Mucosa of gallbladder (tissue), 1 donor: ENCODE results near the gene TMEM116. TPM values are rescaled to one million over a fixed set of nuclear protein-coding genes. Genes with fewer than 3 reads are reported as not detected.

Experiments used
- DNase-seq: peaks from one replicate; pipeline ENCODE4 v3.0.0-alpha.2; 2020; ENCODE audit warnings: low spot score
- total RNA-seq: library from RNA; stranded (reverse); gene quantifications from one replicate; pipeline ENCODE4 v1.2.1, GENCODE V29; 2021
- donor health status: DM: no; HTN: no; CAD: no.

TMEM116 gene
- total RNA-seq, 1 donor from 2014 or later = 18.3 TPM

DNA sequence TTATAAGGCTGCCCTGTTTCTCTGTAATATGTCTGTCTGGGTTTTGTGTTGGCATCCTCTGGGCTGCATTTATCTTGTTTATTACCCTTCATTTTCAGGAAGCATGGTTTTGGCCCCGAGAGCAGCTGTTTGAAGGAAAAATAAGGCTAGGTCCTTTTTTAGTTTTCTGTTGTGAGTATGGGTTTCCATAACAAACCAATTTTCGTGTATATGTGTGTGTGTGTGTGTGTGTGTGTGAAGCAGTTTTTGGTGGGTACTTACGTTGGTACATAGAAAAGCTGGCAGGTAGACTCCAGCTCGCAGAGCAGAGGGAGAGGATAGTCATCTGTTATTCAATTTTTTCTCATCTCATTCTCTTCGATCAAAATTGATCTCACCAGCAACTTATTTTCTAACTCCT, 118.4 kb downstream of the TMEM116 start:
- DNase-seq = no peak

GRCh38 chr12:111893287-111893686, 119.7 kb downstream of the TMEM116 start:
- DNase-seq = no peak

- DNase-seq = peak; percentile 11
These were observed 124.8 kb downstream of the TMEM116 start for GRCh38 chr12:111887926-111888745.

DNA sequence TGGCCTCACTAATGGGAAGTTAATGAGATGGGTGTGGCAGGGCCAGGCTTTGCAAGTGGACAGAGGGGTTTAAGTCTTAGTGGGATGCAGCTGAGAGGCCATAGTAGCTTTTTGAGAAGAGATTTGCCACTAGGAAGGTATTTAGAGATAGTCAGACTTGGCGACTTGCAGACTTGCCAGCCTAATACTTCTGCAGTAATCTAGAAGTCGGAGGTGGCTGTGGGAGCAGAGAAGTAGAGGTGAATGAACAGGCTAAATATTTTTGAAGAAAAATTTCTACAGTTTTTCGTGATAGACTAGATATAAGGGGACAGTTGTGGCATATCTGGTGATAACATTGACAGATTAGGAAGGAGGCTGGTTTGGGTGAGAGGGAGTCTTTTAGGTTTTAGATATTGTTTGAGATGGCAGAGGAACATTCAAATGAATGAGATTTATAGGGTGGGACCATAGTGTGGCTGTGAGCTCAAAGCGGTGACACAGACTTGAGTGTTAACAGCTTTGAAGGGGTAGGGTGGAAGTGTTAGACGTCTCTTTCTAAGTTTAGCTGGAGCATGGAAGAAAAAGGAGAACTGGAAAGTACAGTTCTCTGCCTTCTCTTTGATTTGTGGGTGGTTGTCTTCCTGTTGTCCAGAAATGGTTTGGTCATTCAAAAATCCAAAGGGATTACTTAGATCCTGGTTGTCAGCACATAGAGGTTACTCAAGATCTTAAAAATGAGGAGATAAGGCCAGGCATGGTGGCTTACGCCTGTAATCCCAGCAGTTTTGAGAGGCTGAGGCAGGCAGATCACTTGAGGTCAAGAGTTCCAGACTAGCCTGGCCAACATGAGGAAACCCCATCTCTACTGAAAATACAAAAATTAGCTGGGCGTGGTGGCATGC, 126.1 kb downstream of the TMEM116 start:
- no peak for DNase-seq

GRCh38 chr12:111881716-111882115, 131.2 kb downstream of the TMEM116 start:
- DNase-seq = no peak

Other genes starting within 250 kb of the TMEM116 start
- 259 TPM for gene ALDH2, start 246.2 kb downstream of the TMEM116 start, total RNA-seq
- 35.8 TPM for gene MAPKAPK5, start 170.9 kb downstream of the TMEM116 start, total RNA-seq
- 141 TPM for gene ERP29, start 261 bp upstream of the TMEM116 start, total RNA-seq
- gene NAA25, start 95.6 kb upstream of the TMEM116 start, total RNA-seq = 15.8 TPM
- gene TRAFD1, start 112.4 kb upstream of the TMEM116 start, total RNA-seq = 28.1 TPM